Activated CD8-positive, alpha-beta T cell treated with anti-CD3 and anti-CD28 coated beads for 36 hours (primary cell): Measurements from ENCODE around the gene LAMA3. TPM values are rescaled to one million over a fixed set of nuclear protein-coding genes. Genes with fewer than 3 reads are reported as not detected.
"Not testable (repeated sequence)": the region's sequence is repeated elsewhere in the genome, so short reads cannot be mapped to it uniquely, and the experiment has no call there.

Source experiments
- ATAC-seq: fragments of 200-7000 bp; cut with Tn5 transposase; one replicate; pipeline ENCODE4 v1.10.0; 2021; ENCODE audit warnings: mild to moderate bottlenecking, moderate library complexity
- CTCF ChIA-PET: fragments of 350-600 bp; sonication (Branson Sonifier 250); formaldehyde crosslinking; loops from one replicate; lab custom pipeline; 2021; ENCODE audit warnings: antibody characterized with exemption; lab: Charles Lee
- POLR2A ChIA-PET: fragments of 350-600 bp; sonication (Branson Sonifier 250); formaldehyde crosslinking; loops from one replicate; lab custom pipeline; 2021; ENCODE audit warnings: antibody characterized with exemption; lab: Charles Lee
- DNase-seq: peaks from one replicate; pipeline ENCODE4 v3.0.0-alpha.2; 2020
- H3K27ac Mint-ChIP-seq: one replicate; pipeline ENCODE4 v1.8.0; 2021; ENCODE audit warnings: mild to moderate bottlenecking, mixed read lengths
- H3K27me3 Mint-ChIP-seq: one replicate; pipeline ENCODE4 v1.8.0; 2021; ENCODE audit warnings: mixed read lengths
- H3K36me3 Mint-ChIP-seq: one replicate; pipeline ENCODE4 v1.8.0; 2021; ENCODE audit warnings: low read depth, mixed read lengths
- H3K4me1 Mint-ChIP-seq: one replicate; pipeline ENCODE4 v1.8.0; 2021; ENCODE audit warnings: low read depth, mixed read lengths
- H3K4me3 Mint-ChIP-seq: one replicate; pipeline ENCODE4 v1.8.0; 2021; ENCODE audit warnings: mild to moderate bottlenecking, moderate library complexity, mixed read lengths
- H3K9me3 Mint-ChIP-seq: one replicate; pipeline ENCODE4 v1.8.0; 2021; ENCODE audit warnings: mixed read lengths
- CTCF ChIP-seq: fragments of 200-600 bp; IDR thresholded peaks from one replicate; pipeline ENCODE4 v1.8.0; 2022; ENCODE audit warnings: antibody characterized with exemption, mild to moderate bottlenecking
- intact Hi-C: fragments of 100-400 bp; cut with micrococcal nuclease; formaldehyde crosslinking; loops from one replicate; pipeline ENCODE4 v1.10.0; 2022
- total RNA-seq, 2 experiments: library from RNA; stranded (reverse); gene quantifications; one replicate each; pipeline ENCODE4 v1.2.3, GENCODE V29; 2021

The LAMA3 gene
- total RNA-seq, 2 experiments from 2014 or later, result 0.05 TPM; not detected in 1

GRCh38 chr18:23712445-23712844 is 23.2 kb downstream of the LAMA3 start:
- ChIA-PET CTCF (interaction anchor here (1.8 kb wide), 1 partner anchor 9 kb away, joined by 6 read pairs; no protein-coding TSS in a partner anchor), POLR2A (no interaction called here)
- Mint-ChIP-seq H3K27ac (no peak overlapping the region), H3K36me3 (no peaks in the 10 kb centered on the region), H3K4me1 (peaks cover 11% of the 10 kb centered on the region), H3K4me3 (no peak overlapping the region), H3K9me3 (peaks cover 4% of the 10 kb centered on the region), H3K27me3 (peaks cover 2% of the 10 kb centered on the region)
- TF ChIP-seq CTCF, result no peak
- intact Hi-C loops, result no loop called here
- DNase-seq, result peak; percentile 24
- peak; percentile 62 for ATAC-seq

GRCh38 chr18:23714576-23714975 is 25.3 kb downstream of the LAMA3 start:
- no peak for DNase-seq
- ChIA-PET CTCF (interaction anchor here (0.9 kb wide), 1 partner anchor 11 kb away, joined by 3 read pairs; no protein-coding TSS in a partner anchor), POLR2A (no interaction called here)
- ATAC-seq, result no peak
- Mint-ChIP-seq H3K27ac (no peak overlapping the region), H3K9me3 (no peaks in the 10 kb centered on the region), H3K27me3 (no peaks in the 10 kb centered on the region), H3K36me3 (no peaks in the 10 kb centered on the region), H3K4me1 (peaks cover 12% of the 10 kb centered on the region), H3K4me3 (no peak overlapping the region)
- no peak for TF ChIP-seq CTCF
- intact Hi-C loops, result no loop called here

DNA sequence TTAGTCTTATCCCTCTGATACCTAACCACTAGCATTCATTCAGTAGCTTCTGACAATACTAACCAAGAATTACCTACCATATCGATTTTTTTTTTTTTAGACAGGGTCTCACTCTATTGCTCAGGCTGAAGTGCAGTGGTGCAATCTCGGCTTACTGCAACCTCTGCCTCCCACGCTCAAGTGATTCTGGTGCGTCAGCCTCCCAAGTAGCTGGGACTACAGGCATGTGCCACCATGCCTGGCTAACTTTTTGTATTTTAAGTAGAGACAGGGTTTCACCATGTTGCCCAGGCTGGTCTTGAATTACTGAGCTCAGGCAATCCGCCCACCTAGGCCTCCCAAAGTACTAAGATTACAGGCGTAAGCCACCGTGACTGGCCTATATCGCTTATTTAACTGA is 26.8 kb downstream of the LAMA3 start:
- H3K27ac Mint-ChIP-seq, POLR2A ChIA-PET, H3K36me3 Mint-ChIP-seq, H3K27me3 Mint-ChIP-seq, CTCF ChIA-PET, H3K9me3 Mint-ChIP-seq, intact Hi-C loops, DNase-seq, H3K4me3 Mint-ChIP-seq, ATAC-seq: not testable (repeated sequence)
- H3K4me1 Mint-ChIP-seq, result peaks cover 12% of the 10 kb centered on the region

DNA sequence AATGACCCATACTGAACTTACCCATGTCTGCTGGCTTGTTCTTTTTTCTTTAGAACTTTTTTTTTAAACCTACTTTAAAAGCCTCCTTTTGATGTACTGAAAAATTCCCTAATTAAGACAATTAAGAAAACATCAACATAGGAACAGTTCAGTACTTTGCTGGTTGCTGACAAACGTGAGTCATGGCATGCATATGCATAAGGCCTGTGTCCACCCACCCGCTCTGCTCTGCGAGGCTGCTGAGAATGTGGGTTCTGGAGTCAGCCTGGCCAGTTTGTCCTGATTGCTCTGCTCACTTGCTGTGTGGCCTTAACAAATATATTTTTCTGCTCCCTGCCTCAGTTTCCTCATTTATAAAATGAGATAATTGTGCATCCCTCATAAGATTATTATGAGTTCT is 27.3 kb downstream of the LAMA3 start:
- H3K36me3 Mint-ChIP-seq, result no peaks in the 10 kb centered on the region
- intact Hi-C loops, result no loop called here
- no peak for TF ChIP-seq CTCF
- ATAC-seq, result no peak
- no peak for DNase-seq
- H3K4me3 Mint-ChIP-seq, result no peak overlapping the region
- ChIA-PET POLR2A (no interaction called here), CTCF (no interaction called here)
- H3K4me1 Mint-ChIP-seq, result peaks cover 12% of the 10 kb centered on the region
- no peaks in the 10 kb centered on the region for H3K9me3 Mint-ChIP-seq
- H3K27me3 Mint-ChIP-seq, result no peaks in the 10 kb centered on the region
- no peak overlapping the region for H3K27ac Mint-ChIP-seq

DNA sequence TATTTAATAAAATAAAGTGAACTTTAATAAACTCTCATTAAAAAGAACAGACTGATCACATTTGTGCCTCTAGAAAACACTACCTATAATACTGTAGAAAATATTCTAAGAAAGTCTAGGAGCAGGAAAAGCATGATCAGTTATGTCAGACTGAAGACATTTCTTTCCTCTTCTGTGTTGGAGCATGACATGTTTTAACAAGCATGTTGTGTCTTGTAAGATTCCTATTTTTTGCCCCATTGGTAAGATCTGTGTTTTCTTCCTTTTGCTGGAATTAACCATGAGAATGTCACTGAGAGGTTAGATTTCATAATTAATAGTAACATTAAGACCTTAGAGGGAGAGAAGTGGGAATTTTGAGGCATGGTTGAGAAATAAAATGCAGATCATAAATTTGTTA is 27.7 kb downstream of the LAMA3 start:
- intact Hi-C loops, result no loop called here
- H3K9me3 Mint-ChIP-seq, result no peaks in the 10 kb centered on the region
- peaks cover 12% of the 10 kb centered on the region for H3K4me1 Mint-ChIP-seq
- ATAC-seq (no peak), DNase-seq (no peak)
- CTCF ChIA-PET, result no interaction called here
- no peak overlapping the region for H3K27ac Mint-ChIP-seq
- H3K36me3 Mint-ChIP-seq, result no peaks in the 10 kb centered on the region
- TF ChIP-seq CTCF, result no peak
- POLR2A ChIA-PET, result no interaction called here
- H3K27me3 Mint-ChIP-seq, result peaks cover 2% of the 10 kb centered on the region
- H3K4me3 Mint-ChIP-seq, result no peak overlapping the region
